Left ventricle myocardium superior (tissue), 1 donor: ENCODE data around the gene SLC35F1. TPM values are rescaled to one million over a fixed set of nuclear protein-coding genes. Genes with fewer than 3 reads are reported as not detected.
A peak's percentile ranks its signal among the peaks of the same experiment; 100 is the strongest.

Experiments used
- ATAC-seq: fragments of 200-7000 bp; cut with Tn5 transposase; one replicate; pipeline ENCODE4 v1.9.1; 2020; ENCODE audit warnings: mild to moderate bottlenecking, moderate library complexity
- DNase-seq: peaks from one replicate; pipeline ENCODE4 v3.0.0-alpha.2; 2020
- intact Hi-C: fragments of 100-400 bp; cut with micrococcal nuclease; formaldehyde crosslinking; loops from one replicate; pipeline ENCODE4 v1.11.0; 2022
- total RNA-seq: library from RNA; stranded (reverse); fragmentation: NEBNext Ultra II Directional; extraction: Animal tissue kit (Norgen Biotek cat#: 25700); gene quantifications from one replicate; pipeline ENCODE4 v1.2.1, GENCODE V29; 2021
- donor health status: DM: no; HTN: yes; CAD: no; lungs with severe emphysema.

Gene SLC35F1
- total RNA-seq, 1 donor from 2014 or later, result 6.7 TPM

DNA sequence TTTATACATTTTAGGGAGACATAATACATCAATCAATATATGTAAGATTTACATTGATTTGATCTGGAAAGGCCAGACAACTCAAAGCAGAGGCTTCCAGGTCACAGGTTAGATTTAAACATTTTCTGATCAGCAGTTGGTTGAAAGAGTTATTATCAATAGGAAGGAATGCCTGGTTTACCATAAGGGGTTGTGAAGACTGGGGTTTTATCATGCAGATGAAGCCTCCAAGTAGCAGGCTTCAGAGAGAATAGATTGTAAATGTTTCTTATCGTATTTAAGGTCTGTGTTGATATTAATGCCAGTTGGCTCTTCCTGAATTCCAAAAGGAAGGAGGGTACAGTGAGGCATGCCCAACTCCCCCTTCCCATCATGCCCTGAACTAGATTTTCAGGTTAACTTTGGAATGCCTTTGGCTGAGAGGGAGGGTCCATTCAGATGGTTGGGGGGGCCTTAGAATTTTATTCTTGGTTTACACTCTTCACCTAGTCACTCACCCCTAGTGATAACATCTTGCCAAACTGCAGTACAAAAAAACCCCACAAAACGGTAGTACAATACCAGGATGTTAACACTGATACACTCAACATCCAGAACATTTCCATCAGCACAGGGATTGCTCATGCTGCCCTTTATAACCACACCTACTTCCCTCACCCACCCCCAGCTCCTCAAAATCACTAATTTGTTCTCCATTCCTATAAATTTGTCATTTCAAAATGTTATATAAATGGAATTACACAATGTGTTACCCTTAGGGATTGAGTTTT is 381.5 kb downstream of the SLC35F1 start:
- peak; percentile 9 for ATAC-seq

DNA sequence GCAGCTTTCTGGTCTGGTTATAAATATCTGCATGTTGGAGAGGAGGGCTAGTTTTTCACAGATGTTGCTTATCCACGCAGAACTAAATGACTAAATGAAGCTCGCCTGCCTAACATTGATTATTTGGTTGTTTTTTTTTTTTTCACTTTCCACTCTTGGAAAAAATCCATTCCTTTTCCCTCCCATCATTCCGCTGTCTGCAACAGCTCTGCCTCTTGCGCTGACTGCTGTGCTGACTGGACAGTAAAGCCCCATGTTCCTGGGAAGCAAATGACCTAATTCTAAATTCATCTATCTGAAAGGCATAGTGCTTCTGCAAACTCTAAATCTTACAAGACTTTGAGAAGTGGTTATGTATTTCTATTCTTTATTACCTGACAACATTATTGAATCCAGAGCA is 385.5 kb downstream of the SLC35F1 start:
- intact Hi-C loops, result no loop called here
- no peak for ATAC-seq
- DNase-seq, result no peak

More for the DNA sequence above, 381.5 kb downstream of the SLC35F1 start:
- intact Hi-C loops, result loop anchor here (5.0 to 10.0 kb wide), 2 partner anchors 259 to 486 kb away; partner anchors contain the start of gene PLN
- no peak for DNase-seq

DNA sequence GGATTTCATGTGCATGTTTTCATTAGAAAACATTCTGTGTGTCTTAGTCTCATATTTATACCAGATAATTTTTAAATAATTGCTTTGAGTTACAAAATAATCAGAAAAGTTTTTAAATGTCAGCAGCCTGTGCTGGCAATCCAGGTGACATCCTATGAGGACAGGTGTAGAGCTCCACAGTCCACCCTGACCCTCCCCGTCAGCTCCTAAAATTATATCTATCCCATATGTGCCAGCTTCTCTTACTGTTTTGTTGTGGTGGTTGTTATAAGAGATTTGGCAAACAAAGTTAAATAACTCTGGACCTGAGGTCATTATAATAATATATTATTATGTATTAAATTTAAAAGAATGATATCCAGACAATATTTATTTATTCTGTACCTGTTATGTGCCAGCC is 387.8 kb downstream of the SLC35F1 start:
- DNase-seq (no peak), ATAC-seq (peak; percentile 78)
- intact Hi-C loops, result no loop called here

DNA sequence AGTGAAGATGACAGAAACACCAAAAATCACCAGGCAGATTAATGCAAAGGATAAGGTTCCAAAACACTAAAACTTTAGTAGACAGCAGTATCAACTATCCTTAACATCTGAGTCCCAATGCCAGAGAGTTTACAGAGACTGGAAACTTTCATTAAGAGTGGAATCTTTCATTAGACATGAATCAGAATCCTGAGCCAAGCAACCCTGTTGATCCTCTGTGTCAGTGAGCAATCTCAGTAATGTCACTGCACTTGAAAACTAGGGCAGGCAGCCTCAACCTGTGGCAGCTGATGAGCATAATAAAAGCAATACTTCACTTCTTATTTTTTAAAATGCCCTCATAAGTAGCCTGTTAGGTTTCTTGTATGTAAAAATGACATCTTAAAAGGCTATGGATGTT is 388.3 kb downstream of the SLC35F1 start:
- DNase-seq (peak; percentile 45), ATAC-seq (peak; percentile 89)
- intact Hi-C loops, result no loop called here

DNA sequence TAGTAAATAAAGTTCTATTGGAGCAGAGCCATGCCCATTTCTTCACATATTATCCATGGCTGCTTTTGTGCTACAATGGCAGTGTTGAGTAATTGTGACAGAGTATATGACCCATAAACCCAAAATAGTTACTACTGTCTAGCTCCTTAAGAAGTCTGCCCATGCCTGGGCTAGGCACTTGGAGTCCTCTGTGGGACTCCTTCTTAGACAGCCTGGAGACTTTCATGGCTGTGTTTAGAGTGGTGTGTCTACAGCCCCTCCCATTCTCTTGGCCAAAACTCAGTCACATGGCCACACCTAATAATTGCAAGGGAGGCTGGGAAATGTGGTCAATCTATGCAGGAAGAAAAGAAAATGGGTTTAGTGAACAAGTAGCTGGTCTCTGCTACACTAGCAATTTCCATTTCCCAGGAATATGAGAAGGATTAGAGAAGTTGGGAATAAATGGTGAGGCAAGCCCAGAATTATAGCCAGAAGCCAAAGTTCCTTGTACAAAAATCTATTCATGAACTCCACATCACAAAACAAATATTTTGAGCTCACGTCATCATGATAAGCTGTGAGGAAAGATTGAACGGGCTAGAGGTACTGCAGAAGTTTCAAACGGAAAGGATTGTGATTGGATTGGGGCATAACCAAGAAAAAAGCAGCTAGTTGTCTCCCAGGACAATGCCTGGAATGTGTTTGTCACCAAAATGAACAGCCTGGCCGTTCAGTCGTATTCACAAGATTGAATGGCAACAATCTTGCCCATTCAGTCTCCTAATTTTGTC is 389.3 kb downstream of the SLC35F1 start:
- intact Hi-C loops, result no loop called here
- DNase-seq (no peak), ATAC-seq (peak; percentile 30)

DNA sequence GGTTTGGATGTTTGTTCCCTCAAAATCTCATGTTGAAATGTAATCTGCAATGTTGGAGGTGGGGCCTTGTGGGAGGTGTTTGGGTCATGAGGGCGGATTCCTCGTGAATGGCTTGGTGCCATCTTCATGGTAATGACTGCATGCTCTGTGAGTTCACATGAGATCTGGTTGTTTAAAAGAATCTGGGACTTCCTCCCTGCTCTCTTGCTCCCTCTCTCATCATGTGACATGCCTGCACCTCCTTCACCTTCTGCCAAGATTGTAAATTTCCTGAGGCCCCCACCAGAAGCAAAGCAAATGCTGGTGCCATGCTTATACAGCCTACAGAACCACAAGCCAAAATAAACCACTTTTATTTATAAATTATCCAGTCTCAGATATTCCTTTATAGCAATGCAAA is 390.8 kb downstream of the SLC35F1 start:
- intact Hi-C loops, result no loop called here
- DNase-seq (no peak), ATAC-seq (no peak)

DNA sequence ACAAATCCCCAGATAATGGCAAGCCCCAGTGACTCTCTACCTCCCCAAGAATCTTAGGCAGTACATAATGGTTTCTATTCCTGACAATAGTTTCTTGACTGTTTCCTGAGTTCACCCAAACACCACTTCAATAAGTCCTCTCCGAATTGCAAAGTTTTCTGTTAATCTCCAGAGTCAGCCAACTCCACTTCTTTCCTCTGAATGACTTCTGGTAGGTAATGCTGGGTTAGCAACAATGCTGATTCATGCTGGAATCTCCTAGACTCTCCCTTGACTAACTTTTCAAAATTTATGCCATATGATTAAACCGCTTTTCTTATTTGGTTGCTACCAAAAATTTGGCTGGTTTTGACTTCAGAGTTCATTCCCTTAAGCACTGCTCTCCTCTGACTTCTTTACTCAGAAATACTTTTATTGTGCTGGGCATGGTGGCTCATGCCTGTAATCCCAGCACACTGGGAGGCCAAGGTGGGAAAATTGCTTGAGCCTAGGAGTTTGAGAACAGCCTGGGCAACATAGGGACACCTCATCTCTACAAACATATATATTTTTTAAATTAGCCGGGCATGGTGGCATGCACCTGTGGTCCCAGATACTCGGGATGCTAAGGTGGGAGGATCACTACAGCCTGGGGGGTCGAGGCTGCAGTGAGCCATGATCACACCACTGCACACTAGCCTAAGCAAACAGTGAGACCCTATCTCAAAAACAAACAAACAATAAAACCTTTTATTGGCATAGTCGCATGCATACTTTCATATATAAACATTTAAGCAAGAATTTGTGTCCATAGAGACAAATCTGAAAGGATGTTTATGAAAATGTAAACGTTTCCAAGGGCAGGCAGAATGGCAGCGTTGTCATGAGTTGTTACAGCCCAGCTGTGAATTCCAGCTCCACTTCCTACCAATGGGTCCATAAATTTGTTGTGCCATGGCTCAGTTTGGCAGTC is 391.7 kb downstream of the SLC35F1 start:
- intact Hi-C loops, result no loop called here
- DNase-seq, result no peak
- ATAC-seq, result no peak

DNA sequence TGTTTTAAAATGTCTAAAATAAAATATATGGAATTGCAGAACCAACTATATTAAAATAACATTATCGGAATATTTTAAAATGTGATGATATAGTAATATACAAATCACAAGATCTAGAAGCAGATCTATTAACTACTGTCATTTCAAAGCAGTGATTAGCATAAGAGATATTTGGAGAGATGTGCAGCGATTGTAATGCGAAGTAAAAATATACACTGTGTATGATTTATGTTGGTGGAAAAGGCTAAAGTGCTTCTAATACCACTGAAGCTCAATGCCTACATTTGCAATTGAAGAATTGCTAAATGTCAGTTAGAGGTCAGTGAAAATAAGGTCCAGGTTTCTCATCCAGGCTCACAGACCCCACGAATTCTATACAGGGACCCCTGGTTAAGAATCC is 392.4 kb downstream of the SLC35F1 start:
- intact Hi-C loops, result no loop called here
- ATAC-seq (no peak), DNase-seq (no peak)

DNA sequence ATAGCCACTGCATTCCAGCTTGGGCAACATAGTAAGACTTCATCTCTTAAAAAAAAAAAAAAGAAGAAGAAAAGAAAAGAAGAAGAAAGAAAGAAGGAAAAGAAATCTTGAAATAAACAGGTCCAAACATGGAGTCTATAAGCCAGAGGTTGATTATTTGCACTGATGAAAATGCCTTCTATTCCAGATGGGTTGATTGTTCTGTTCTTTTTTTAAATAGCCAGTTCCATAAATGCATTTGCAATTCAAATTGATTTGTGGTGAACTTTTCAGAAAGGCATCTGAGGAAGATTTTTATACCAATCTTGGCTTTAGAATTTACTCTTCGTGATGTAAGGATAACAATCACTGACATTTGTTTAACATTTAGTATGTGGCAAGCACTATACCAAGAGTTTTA is 397.3 kb downstream of the SLC35F1 start:
- ATAC-seq (no peak), DNase-seq (no peak)
- intact Hi-C loops, result no loop called here

DNA sequence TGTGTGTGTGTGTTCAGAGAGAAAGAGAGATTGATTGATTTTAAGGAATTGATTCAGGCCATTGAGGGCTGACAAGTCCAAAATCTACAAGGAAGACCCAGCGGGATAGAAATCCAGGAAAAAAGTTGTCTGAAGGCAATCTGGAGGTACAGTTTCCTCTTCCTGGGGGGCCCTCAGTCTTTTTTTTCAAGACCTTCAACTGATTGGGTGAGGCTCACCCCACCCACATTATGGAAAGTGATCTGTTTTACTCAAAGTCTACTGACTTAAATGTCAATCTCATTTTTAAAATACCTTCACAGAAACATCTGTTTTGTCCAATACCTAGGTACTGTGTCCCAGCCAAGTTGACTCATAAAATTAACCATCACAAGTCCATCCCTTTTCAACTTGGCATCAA is 398.0 kb downstream of the SLC35F1 start:
- intact Hi-C loops, result no loop called here
- DNase-seq (no peak), ATAC-seq (no peak)

DNA sequence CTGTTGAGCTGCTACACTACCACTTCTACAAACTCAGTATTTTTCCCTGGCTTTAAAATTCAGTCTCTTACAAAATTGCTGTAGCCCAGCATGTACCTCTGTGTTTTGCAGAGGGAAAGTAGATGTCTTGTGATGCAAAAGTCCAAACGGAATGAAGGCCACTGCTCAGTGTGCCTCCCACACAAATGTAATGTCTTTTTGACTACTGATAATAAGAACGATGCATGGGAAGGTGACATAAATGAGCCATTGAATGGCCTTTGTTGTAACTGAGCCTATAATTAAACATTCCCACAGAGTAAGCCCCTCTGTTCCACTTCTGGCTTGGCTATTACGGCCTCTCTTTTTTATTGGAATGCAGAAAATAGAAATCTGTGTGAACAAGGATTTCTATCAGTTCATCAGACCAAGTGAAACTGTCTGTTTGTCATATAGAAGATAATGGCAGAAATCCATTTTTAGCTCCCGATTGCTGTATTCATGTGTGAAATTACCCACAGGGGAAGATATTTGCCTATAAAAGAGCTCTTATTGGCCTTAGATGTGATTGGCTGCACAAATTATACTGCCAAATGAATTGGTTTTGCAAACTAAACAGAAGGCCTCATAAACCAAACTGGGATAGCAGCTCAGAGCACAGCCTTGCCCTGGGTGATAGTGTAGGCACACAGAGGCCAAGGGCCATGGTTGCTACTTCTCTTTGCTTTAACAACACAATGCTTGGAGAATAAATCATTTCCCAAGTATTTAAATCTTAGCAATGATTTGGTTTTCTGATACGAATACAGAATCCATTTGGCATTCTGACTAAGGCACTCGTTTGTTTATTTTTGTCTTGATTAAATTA is 399.6 kb downstream of the SLC35F1 start:
- intact Hi-C loops, result no loop called here
- DNase-seq (no peak), ATAC-seq (peak; percentile 30)

DNA sequence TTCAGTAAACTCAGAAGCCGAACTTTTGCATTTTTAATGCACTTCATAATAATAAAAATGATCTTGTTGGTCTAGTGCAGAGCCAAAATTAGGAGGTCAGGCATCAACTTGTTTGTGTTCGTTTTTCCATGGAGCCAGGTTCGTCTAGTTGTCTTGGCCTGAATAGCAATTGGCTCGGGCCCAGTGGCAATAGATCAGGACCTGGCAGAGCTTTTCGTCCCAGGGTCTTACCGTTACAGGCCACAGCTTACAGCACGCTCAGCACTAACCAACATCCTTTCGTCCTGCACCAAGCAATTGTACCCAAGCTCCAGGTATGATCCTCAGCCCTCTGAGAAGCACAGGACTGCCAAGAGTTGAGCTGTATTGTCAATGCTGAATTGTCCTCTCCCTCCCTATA is 400.5 kb downstream of the SLC35F1 start:
- peak; percentile 85 for ATAC-seq
- intact Hi-C loops, result no loop called here
- peak; percentile 74 for DNase-seq

DNA sequence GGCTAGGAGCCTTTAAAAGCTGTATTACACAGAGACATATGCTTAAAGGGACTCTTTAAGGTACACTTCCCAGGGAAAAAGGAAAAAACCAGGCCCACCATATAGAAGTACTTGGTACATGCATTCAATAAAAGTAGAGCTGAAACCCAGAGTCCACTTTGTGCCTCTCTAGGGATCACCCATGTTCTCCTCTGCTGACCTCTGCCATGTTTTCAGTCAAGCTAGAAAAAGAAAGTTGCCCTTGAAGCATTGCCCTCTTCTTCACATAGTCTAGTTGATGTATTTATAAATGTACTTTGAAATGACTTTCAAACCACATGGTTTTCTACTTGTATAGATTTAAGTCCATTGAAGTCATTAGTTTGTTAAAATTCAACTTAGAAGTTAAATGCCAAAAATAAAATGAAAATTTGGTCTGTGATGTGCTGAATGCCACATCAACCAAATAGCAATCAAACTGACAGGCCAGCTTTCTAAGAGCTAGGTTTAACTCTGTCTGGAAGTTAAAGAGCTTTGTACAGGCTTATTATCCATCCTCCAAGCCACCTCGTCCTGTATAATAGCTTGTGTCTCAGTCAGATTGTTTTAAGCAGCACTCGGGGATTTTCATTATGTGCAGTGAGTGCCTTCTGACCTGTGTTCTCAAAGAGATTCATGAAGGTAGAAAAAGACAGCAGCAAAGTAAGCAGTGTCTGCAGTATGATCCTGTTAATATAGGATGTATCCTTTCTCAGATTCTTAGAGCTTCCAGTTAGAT is 402.5 kb downstream of the SLC35F1 start:
- DNase-seq (no peak), ATAC-seq (peak; percentile 49)
- intact Hi-C loops, result no loop called here

DNA sequence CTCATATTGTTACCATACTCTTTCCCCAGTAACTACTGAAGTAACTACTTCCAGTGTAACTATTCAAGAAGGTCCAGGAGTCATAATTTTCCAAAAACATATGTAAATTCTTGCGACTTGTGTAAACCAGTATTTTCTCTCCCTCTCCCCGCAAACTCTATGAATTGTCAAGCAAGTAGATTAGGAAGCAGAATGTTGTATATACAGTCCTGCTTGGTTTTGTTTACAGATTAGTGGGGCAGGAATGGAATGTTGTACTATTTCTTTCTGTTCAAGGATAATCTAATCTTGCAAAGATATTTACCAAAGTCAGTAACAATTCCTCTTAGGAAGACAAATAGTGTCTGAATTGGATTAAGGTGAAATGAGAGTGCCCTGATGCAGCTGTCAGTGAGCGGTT is 406.1 kb downstream of the SLC35F1 start:
- ATAC-seq, result no peak
- no peak for DNase-seq
- intact Hi-C loops, result no loop called here

DNA sequence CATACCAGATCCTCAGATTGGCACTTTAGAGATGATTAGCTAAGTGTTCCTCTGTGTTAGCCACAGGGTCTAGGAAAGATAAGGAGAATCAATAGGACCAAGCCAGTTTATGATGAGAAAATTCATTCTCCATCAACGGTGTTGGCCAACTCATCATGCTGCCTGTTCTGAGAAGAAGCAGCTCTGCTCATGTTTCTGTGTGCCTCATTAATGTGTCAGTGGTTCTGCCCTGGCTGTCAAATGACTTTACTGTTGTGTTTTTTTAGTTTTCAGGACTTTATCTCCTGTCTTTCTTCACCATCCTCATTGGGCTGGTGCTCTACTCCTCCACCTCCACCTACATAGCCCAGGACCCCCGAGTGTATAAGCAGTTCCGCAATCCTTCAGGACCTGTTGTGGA is 406.7 kb downstream of the SLC35F1 start:
- no peak for ATAC-seq
- no peak for DNase-seq
- intact Hi-C loops, result no loop called here

DNA sequence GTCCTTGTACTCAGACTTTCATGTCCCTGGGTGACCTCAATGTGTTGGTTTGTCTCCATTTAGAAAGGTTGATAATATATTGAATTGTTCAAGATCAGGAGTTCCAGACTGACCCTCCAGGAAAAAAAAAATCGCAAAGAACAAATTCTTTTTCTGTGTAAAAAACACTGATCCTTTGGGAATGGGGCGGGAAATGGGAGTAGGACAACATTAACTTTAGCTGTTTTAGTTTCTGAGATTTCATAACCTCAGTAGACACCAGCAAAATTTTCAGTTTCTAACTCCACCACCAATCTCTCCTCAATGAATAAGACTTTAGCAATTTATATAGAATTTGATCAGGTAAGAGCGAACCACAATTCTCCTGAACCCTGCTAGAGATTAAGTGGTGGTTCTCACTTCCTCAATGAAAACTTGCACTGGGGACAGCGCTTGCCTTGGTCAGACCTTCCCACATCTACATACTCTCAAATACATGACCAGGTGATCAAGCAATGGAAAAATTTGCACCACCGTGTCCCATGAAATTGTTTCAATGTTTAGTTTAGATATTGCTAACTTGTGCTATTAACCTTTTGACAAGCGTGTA is 409.8 kb downstream of the SLC35F1 start:
- DNase-seq (no peak), ATAC-seq (peak; percentile 38)
- intact Hi-C loops, result no loop called here
